Activated CD4-positive, CD25-positive, alpha-beta regulatory T cell treated with anti-CD3 and anti-CD28 coated beads, Interleukin-2, amount 50 U/mL, for 16 hours (primary cell): ENCODE data around the gene ATP8B3.
"Not testable (repeated sequence)": the region's sequence is repeated elsewhere in the genome, so short reads cannot be mapped to it uniquely, and the experiment has no call there.

Source experiments
- DNase-seq: peaks from one replicate; pipeline ENCODE4 v3.0.0-alpha.2; 2020; ENCODE audit warnings: low read depth, low spot score

Gene ATP8B3

DNA sequence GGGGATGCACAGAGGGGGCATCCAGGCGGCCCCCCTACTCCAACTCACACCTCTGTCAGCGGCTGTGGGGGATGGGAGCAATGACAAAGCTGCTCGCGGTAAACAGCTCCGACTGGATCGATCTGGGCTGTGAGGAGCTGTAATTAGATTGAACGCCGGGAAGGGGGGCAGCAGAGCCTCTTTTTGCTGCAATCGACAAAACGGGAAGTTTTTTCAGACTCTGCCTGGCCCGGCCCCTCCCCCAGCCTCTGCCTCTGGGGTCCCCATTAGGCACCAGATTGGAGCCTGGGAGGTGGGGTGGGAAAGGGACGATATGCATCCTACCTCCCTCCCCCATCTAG is 42.5 kb downstream of the ATP8B3 start:
- DNase-seq, result no peak

DNA sequence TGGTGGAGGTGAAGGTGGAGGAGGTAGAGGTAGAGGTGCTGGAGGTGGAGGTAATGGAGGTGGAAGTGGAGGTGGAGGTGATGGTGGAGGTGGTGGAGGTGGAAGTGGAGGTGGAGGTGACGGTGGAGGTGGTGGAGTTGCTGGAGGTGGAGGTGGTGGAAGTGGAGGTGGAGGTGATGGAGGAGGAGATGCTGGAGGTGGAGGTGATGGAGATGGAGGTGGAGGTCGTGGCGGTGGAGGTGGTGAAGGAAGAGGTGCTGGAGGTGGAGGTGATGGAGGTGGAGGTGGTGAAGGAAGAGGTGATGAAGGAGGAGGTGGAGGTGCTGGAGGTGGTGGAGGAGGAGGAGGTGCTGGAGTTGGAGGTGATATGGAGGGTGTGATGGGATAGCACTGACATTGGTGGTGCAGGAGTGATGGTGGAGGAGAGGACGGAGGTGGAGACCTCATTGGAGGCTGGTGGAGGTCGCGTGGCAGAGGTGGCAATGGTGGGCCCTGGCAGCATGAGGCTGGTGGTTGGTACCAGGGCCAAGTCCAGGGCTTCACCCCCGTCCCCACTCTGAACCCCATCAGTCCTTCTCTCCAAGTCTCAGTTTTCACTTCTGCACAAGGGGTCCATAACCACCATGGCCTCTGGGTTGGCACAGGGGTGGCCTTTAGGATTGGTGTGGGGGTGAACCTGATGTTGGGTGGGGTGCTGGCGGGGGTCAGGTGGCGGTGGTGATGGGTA is 43.0 kb downstream of the ATP8B3 start:
- DNase-seq, result no peak

GRCh38 chr19:1768248-1768647 is 43.8 kb downstream of the ATP8B3 start:
- DNase-seq, result no peak

- DNase-seq, result peak; percentile 34
Measured at GRCh38 chr19:1767464-1767933, 44.6 kb downstream of the ATP8B3 start.

DNA sequence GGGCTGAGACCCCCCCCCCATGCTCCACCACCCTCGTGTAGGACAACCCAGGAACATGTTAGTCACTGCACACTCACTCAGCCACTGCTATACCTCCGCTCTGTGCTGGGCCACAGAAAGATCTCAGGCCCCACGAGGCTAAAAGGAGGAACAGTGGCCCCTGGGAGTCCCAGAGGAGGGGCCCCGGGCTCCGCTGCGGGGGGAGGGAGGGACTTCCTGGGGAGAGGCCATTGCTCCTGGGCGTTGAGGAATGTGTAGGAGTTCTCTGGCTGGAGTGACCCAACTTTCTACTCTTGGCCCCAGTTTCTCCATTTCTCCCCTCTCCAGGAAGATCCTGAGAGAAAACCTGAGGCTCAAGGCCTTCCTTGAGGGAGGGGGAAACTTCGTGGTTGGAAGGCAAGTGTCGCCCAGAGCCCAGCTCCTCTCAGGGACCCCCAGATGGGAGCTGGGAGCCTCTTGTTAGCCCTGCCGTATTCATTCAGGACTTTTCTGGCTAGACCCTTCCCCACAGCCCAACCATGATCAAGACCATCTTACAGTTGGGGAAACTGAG is 45.2 kb downstream of the ATP8B3 start:
- no peak for DNase-seq

DNA sequence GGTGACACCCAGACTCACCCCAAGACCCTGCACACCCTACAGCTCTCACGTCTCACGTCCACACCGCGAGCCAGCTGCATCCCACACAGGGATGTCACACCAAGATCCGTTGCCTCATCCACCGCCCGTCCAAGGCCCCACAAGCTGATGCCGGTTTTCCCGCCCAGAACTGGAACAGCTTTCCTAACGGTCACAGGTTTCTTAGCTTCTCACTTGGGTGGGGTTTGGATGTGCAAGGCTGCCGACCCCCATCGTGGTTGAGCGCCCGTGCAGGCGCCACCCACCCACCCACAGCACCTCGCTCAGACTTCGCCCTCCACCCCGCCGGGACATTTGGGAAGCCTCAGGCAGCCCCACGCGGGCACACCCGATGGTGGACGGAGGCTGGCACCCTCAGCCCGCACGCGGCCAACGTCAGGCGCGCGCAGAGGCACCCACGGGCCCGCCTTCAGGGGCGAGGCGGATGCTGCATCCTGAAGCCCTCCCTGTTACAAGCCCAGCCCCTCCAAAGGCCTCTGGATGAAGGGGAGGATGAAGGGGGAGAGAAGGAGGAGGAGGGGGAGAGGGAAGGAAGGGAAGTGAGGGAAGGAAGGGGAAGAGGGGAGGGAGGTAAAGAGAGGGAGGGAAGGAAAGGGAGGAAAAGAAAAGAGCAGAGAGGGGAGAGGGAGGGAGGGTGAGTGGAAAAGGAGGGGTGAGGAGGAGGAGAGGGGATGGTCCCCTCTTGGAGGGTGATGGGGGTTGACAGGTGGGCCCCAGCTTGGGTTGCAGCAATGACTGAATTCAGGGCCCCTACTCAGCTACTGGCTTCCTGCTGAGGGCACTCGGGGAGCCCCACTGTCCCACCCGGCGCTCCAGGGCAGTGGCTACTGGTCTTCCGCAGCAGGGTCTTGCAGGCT is 45.9 kb downstream of the ATP8B3 start:
- no peak for DNase-seq

DNA sequence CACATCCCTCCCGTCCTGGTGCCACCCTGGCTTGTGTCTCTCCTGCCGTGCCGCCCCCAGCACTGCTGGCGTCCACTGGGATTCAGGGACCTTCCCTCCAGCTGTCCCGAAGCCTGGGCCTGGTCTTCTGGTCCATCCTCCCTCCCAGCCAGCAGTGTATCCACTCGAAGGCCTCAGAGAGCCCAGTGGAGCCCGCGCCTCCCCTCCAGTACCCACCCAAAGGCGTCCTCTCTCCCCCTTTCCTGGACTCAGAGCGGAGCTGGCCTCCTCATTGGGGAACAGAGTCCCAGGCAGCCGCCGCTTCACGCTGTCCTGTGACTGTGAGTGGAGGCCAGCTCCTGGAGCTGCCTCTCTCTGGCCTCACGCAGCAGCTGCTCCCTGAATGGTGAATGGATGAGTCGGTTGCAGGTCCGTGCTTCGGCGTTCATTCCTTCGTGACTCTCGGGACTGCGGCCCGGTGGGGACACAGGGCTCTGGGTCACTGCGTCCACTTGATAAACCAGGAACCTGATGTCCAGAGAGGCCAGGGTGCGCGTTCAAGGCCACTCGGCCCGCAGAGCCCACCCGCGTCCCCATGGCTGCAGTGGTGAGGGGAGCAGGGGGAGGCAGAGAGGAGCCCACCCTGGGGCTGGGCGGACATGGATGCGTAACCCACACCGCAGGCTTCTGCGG is 46.7 kb downstream of the ATP8B3 start:
- DNase-seq, result no peak

DNA sequence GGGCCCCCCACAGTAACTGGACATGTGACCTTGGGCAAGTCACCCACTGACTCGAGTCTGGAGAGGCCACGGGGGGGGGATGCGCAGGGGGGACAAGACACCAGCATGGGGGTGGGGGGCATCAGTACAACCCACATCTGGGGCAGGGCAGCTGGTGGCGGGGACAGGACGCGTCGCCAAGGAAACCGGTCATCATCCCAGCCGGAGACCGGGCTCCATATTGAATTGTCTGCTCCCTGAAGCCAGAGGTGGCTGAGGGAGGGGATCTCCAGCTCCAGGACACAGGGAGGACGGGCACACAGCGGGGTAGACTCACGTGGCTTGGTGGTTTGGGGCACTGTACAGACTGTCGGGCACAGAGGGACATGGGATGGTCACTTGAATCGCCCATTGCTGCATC is 47.3 kb downstream of the ATP8B3 start:
- no peak for DNase-seq

GRCh38 chr19:1763648-1764639 is 48.1 kb downstream of the ATP8B3 start:
- DNase-seq, result no peak

- DNase-seq, result no peak
Measured at GRCh38 chr19:1762243-1763117, 49.6 kb downstream of the ATP8B3 start.

- no peak for DNase-seq
Measured at GRCh38 chr19:1761528-1762242, 50.4 kb downstream of the ATP8B3 start.

DNA sequence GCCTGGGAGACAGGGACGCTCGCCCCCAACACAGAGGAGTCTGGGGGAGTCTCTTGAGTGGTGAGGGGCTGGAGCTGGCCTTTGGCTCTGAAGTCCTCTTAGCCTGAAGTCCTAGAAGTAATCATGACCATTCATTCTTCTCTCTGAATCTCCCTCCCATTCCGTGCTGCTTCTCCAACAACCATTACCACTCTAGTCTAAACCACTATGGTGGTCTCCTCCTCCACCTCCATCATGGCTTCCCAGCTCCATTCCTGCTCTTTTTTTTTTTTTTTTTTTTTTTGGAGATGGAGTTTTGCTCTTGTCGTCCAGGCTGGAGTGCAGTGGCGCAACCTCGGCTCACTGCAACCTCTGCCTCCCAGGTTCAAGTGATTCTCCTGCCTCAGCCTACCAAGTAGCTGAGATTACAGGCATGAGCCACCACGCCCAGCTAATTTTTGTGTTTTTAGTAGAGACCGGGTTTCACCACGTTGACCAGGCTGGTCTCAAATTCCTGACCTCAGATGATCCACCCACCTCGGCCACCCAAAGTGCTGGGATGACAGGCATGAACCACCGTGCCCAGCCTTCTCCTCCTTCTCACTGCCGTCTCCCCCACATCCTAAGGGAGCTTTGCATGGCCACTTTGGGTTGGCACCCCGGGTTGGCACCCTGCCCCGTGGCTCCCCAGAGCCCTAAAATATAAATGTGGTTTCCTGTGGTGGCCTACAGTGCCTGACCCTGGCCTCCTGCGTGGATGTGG is 51.1 kb downstream of the ATP8B3 start:
- not testable (repeated sequence) for DNase-seq

DNA sequence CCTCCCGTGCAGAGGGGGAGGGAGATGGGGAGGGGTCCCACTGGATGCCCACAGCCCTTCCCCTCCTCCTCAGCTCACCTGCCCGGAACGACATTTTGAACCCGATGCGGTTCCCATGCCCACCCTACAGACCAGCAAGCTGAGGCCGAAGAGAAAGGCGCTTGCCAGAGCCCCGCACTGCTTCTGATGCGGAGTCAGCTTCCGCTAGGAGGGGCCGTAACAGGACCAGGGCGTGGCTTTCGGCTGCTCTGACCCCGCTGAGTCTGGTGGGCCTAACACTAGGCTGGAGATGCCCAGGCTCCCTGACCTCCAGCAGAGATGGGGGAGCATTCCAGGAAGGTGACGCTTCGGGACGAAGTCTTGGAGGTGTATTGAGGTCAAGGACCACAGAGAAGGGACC is 52.1 kb downstream of the ATP8B3 start:
- DNase-seq, result no peak

DNA sequence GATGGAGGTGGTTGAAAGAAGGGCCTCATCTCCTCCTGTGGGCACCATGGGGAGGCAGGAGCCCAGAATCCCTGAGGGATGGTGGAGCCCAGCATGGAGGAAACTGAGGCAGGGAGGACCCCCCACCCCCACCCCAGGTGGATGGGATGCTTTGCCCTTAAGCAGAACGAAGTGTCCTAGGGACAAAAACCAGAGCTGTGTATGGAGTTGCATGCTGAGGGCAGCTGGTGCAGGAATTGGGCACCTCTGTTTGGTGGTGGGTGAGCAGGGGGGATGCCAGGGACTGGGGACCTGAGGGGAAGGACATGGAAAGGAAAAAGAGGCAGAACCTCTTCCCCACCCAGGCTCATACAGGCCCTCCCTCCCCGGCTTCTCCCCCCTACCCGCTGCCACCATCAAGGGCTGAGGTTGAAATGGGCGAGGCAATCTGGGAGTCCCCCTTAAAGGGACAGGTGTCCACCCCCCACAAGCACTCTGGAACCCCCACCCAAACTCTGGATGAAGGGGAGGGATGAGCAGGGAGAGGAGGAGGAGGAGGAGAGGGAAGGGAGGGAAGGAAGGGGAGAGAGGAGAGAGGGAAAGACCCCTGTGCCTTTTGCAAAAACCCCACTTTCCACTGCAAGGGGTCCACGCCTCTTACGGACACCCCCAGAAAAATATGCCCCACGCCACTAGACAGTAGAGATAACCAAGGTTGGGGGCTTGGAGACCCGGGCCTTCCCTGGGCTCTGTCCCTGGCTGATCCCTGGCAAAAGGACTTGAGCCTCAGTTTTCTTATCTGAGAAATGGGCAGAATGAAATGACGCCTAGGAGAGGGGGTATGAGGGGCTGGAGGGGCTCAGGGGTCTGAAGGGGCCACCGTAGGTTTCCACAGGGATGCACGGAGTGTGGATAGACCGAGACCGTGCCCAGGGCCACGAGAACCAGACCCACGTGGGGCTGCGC is 52.8 kb downstream of the ATP8B3 start:
- DNase-seq, result no peak

DNA sequence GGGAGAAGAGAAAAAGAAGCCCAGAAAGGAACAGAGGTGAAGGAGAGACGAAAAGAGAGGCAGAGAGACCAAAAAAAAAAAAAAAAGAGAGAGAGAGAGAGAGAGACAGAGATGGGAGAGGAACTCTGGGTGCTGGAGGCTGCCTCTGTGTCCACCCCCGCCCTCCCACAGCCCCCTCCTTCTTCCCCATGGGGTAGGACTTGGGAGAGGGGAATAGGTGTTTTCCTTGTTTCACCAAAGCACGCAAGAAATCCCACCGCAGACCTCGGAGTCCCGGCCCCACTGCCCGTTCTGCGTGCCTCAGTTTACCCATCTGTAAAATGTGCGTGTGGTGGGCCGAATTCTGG is 53.9 kb downstream of the ATP8B3 start:
- no peak for DNase-seq

DNA sequence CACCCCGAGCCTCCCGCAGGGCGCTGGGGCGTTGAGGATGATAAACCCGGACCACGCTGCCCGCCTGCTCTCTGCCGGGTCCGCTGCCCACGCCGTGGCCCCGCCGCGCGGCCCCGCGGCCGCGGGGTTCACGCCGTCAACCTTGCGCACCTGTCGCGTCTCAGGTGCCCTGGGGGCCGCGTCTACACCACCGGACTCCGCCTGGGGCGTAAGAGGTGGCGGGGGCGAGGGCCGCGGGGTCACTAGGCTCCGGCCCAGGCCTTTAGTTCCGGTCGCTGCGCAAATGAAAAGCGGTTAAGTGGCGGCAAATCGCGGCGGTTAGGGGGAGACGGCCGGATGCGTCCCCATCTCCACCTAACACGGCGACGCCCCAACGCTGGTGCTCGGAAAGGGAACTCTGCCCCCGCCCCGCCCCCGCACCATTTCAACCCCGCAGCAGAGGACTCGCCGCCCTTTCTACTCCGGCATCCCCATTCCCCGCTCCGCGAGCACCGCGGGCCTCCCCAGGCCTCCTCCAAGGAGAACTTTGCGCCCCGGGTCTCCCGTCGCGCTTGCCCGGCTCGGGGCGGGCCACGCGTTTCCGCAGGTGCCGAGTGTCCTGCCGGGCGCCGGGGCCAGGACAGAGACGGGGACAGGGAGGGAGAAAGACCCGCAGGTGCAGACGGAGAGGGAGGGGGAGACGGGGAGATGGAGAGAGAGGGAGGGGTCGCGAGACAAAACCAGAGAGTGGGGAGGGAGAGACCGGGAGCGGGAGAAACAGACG is 54.4 kb downstream of the ATP8B3 start:
- no peak for DNase-seq
